ENCODE measurements around the gene CMAS.
"Not testable (repeated sequence)": the region's sequence is repeated elsewhere in the genome, so short reads cannot be mapped to it uniquely, and the experiment has no call there.

Gene CMAS

DNA sequence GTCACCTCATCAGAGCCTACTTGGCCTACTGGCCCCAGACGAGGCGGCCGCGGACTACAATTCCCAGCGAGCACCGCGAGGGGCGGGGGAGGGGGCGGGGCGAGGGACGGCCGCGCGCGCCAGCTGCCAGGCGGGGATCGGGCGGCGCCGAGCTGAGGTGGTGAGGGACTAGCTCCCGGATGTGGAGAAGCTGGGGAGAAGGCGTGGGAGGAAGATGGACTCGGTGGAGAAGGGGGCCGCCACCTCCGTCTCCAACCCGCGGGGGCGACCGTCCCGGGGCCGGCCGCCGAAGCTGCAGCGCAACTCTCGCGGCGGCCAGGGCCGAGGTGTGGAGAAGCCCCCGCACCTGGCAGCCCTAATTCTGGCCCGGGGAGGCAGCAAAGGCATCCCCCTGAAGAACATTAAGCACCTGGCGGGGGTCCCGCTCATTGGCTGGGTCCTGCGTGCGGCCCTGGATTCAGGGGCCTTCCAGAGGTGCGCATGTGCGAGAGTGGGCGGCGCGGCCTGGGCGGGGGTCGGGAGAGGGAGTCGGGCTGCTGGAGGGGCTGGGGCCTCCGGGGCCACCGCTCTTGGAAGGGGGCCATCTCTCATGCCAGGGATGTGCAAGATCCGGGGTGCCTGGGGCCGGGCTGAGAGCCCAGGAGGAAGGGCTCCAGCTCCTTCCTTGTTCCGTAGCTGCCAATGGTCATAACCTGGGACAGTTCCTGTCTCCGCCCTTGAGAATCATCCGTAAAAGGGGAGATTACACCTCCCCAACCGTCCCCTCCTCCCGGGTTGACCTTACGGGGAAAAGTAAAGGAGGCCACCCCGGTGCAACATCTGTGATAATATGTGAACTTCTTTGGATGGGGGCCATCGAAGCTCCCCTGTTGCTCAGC lies at the start of gene CMAS:
Gene CMAS (plus strand): TSS at position 129 of the 878 bp plus-strand sequence. CDS start 86 bp downstream, at position 215.
- peak within 1 kb of the TSS; percentile 78 for H2AFZ ChIP-seq
- peaks cover 25% of the 10 kb centered on the region for H3K4me1 ChIP-seq
- H3K4me3 ChIP-seq (ENCODE audit: low read depth, low read length): peak within 1 kb of the TSS; percentile 98
- no peaks in the 10 kb centered on the region for H3K36me3 ChIP-seq (ENCODE audit: control insufficient read depth, insufficient read depth, low read length)
- H3K79me2 ChIP-seq: peaks cover 16% of the 10 kb centered on the region
- peak within 1 kb of the TSS; percentile 96 for H3K27ac ChIP-seq
- peak within 1 kb of the TSS; percentile 66 for H3K4me2 ChIP-seq (ENCODE audit: low read length)
- no peaks in the 10 kb centered on the region for H3K27me3 ChIP-seq (ENCODE audit: control insufficient read depth, insufficient read depth, low read length)
- TF ChIP-seq, protein P1, sequence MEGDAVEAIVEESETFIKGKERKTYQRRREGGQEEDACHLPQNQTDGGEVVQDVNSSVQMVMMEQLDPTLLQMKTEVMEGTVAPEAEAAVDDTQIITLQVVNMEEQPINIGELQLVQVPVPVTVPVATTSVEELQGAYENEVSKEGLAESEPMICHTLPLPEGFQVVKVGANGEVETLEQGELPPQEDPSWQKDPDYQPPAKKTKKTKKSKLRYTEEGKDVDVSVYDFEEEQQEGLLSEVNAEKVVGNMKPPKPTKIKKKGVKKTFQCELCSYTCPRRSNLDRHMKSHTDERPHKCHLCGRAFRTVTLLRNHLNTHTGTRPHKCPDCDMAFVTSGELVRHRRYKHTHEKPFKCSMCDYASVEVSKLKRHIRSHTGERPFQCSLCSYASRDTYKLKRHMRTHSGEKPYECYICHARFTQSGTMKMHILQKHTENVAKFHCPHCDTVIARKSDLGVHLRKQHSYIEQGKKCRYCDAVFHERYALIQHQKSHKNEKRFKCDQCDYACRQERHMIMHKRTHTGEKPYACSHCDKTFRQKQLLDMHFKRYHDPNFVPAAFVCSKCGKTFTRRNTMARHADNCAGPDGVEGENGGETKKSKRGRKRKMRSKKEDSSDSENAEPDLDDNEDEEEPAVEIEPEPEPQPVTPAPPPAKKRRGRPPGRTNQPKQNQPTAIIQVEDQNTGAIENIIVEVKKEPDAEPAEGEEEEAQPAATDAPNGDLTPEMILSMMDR (IDR thresholded peaks at IDR 0.05): no peak
- H3K9me3 ChIP-seq (ENCODE audit: control insufficient read depth, low read length): no peaks in the 10 kb centered on the region
- H3K9ac ChIP-seq: peak within 1 kb of the TSS; percentile 97

DNA sequence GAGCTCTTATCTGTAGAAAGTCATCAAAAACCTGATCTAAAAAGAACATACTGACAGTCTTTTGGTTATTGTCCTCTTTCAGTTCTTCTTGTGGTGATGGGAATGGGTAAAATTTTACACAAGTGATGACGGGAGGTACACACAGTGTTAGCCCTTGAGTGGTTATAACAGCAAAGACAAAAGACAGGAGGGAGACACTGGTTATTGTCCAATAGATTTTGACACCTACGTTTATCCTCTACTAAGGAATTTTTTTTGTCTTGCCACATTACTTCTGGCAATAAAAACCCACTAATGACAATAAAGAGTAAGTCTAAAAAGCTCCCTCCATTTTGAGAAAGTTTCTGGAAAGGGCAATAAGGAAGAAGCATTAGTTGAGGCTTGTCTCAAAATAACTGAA lies 47.7 kb upstream of the CMAS start:
- TF ChIP-seq, protein P1 (IDR thresholded peaks at IDR 0.05): no peak
- Histone ChIP-seq H3K36me3 (ENCODE audit: control insufficient read depth, insufficient read depth, low read length) (no peaks in the 10 kb centered on the region), H3K27me3 (ENCODE audit: control insufficient read depth, insufficient read depth, low read length) (no peaks in the 10 kb centered on the region), H3K9ac (no peak overlapping the region), H3K9me3 (ENCODE audit: control insufficient read depth, low read length) (no peaks in the 10 kb centered on the region), H3K27ac (no peak overlapping the region), H3K4me1 (no peaks in the 10 kb centered on the region), H3K4me2 (ENCODE audit: low read length) (no peak overlapping the region), H3K79me2 (no peaks in the 10 kb centered on the region), H3K4me3 (ENCODE audit: low read depth, low read length) (no peak overlapping the region), H2AFZ (no peak overlapping the region)

DNA sequence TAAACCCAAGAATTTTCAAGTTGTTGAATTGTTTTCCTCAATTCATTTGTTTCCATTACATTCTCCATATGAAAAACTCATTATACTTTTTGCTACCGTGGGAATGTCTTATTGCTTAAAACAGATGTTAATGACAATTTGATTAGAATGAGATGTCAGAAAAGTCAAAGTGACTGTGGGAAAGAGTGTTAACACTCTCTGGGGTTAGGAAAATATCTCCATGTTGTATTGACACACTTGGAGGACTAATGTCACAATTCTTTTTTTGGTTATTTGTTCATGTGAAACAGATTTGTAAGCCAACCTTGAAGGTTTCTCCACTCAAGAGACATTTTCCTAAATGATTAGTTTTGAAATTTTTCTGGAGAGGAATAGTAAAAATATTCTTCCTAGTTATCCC lies 47.2 kb upstream of the CMAS start:
- H3K27me3 ChIP-seq (ENCODE audit: control insufficient read depth, insufficient read depth, low read length): no peaks in the 10 kb centered on the region
- no peak overlapping the region for H3K27ac ChIP-seq
- no peaks in the 10 kb centered on the region for H3K4me1 ChIP-seq

DNA sequence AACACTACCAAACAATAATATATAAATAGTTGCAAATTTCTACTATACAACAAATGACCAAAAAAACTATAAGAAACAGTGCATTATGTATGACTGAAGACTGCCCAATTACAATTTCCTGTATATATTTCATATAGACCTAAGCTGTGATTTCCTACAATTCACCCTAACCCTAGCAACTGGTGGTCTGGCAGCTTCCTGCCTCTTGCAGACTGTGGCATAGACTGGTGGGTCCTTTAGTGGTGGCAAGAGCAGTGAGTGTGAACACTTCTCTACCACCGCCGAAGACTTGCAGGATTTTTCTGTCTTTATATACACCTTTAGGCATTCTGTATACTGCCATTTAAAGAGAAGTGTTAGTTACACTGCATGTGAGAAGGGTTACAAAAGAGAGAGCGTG lies 43.6 kb upstream of the CMAS start:
- Histone ChIP-seq H3K79me2 (no peaks in the 10 kb centered on the region), H3K27me3 (ENCODE audit: control insufficient read depth, insufficient read depth, low read length) (no peaks in the 10 kb centered on the region), H3K4me2 (ENCODE audit: low read length) (no peak overlapping the region), H3K9me3 (ENCODE audit: control insufficient read depth, low read length) (no peaks in the 10 kb centered on the region), H3K27ac (no peak overlapping the region), H3K9ac (no peak overlapping the region), H3K36me3 (ENCODE audit: control insufficient read depth, insufficient read depth, low read length) (no peaks in the 10 kb centered on the region), H2AFZ (no peak overlapping the region), H3K4me1 (no peaks in the 10 kb centered on the region), H3K4me3 (ENCODE audit: low read depth, low read length) (no peak overlapping the region)
- TF ChIP-seq, protein P1 (IDR thresholded peaks at IDR 0.05): no peak

More for the DNA sequence above, 47.2 kb upstream of the CMAS start:
- TF ChIP-seq, protein P1 (IDR thresholded peaks at IDR 0.05): no peak
- H3K4me3 ChIP-seq (ENCODE audit: low read depth, low read length): no peak overlapping the region
- no peak overlapping the region for H3K9ac ChIP-seq
- no peaks in the 10 kb centered on the region for H3K36me3 ChIP-seq (ENCODE audit: control insufficient read depth, insufficient read depth, low read length)
- H2AFZ ChIP-seq: no peak overlapping the region
- H3K9me3 ChIP-seq (ENCODE audit: control insufficient read depth, low read length): no peaks in the 10 kb centered on the region
- H3K4me2 ChIP-seq (ENCODE audit: low read length): no peak overlapping the region
- no peaks in the 10 kb centered on the region for H3K79me2 ChIP-seq

DNA sequence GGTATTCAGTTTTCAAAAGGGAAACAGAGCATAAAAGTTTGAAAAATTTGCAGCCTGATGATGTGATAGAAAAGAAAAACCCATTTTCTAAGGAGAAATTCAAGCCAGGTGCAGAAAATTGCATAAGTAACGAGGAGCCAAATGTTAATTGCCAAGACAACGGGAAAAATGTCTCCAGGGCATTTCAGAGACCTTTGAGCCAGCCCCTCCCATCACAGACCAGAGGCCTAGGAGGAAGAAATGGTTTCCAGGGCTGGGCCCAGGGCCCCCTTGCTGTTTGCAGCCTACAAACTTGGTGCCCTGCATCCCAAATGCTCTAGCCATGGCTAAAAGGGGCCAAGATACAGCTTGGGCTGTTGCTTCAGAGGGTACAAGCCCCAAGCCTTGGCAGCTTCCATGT lies 38.2 kb upstream of the CMAS start:
- not testable (repeated sequence) for H3K4me2 ChIP-seq (ENCODE audit: low read length); H2AFZ ChIP-seq; H3K36me3 ChIP-seq (ENCODE audit: control insufficient read depth, insufficient read depth, low read length); H3K4me1 ChIP-seq; H3K4me3 ChIP-seq (ENCODE audit: low read depth, low read length); H3K79me2 ChIP-seq; H3K9me3 ChIP-seq (ENCODE audit: control insufficient read depth, low read length); H3K27me3 ChIP-seq (ENCODE audit: control insufficient read depth, insufficient read depth, low read length); H3K27ac ChIP-seq; H3K9ac ChIP-seq

All from parathyroid adenoma (tissue), 2 donors.